GM18520 (cell line): ENCODE results near the gene KRT73.

Experiments used
- ATAC-seq: cut with Tn5 transposase; IDR thresholded peaks from one replicate; pipeline ENCODE4 v1.9.1; 2021; ENCODE audit not compliant: unreplicated experiment

The KRT73 gene

GRCh38 chr12:52646613-52647012 lies 28.3 kb upstream of the KRT73 start:
- no peak for ATAC-seq

GRCh38 chr12:52645982-52646381 lies 27.6 kb upstream of the KRT73 start:
- no peak for ATAC-seq

GRCh38 chr12:52645120-52645761 lies 26.9 kb upstream of the KRT73 start:
- ATAC-seq = no peak

DNA sequence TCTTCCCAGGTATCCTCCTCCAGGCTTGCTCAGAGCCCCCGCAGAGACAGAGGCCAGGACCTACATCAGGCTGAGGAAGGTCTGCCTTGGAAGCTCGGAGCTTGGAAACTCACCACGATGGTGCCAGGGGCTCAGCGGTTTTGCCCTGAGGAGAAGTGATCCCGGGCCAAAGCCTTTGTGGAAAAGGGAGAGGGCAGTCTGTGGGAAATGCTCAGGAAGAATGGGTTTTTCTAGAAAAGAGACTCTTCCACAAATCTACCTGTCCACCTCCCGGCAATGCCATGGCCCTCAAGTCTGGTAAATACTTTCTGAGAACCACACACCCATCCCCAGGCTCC lies 25.7 kb upstream of the KRT73 start:
- ATAC-seq = no peak

- no peak for ATAC-seq
Measured at GRCh38 chr12:52643233-52644077, 25.1 kb upstream of the KRT73 start.

GRCh38 chr12:52641468-52641867 lies 23.1 kb upstream of the KRT73 start:
- ATAC-seq = no peak

GRCh38 chr12:52637299-52637698 lies 18.9 kb upstream of the KRT73 start:
- ATAC-seq = no peak

DNA sequence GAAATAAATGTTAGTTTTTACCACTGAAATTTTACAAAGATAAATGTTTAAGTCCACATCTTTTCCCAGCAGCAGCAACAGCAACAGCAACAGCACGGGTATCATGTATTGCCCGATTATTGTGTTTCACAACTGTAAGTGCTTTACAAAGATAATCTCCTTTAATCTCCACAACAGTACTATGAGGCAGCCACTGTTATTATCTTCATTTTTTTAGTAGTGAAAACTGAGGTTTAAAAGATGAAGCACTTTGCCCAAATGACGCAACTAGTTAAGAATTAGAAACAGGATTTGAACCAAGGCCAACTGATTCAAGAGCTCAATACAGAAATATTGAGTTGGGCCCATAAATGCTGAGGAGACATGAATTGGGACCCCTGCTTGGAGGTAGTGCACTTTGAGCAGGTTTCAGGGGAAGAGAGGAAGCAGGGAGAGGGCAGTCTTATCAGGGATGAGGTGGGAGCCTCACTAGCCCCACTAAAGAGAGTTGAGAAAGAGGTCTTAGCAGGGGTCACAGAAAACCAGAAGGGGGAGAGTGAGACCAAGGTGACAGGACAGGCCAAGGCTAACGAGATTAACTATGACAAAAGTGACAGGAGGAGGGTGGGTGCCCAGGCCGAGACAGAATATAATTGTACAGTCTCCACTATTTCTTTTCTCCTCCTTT lies 18.4 kb upstream of the KRT73 start:
- ATAC-seq = no peak

- no peak for ATAC-seq
Measured at GRCh38 chr12:52636189-52636588, 17.8 kb upstream of the KRT73 start.

- no peak for ATAC-seq
Measured at GRCh38 chr12:52634266-52635056, 16.1 kb upstream of the KRT73 start.

- ATAC-seq = no peak
Measured at GRCh38 chr12:52633383-52633782, 15.0 kb upstream of the KRT73 start.

DNA sequence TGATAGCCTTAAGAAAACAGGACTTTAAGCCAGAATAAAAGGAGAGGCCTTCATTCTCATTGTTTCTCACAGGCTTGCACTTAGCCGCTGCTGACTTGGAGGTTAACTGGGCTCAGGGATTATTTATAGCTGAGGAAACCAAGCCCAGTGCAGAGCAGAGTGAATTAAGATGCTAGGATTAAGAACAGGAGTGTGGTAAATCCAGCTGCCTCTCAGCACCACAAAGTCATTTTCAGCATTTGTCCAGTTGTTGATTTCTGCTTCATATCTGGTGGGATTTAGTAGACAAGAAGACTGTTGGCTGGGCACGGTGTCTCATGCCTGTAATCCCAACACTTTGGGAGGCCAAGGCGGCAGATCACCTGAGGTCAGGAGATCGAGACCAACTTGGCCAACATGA lies 14.3 kb upstream of the KRT73 start:
- no peak for ATAC-seq

DNA sequence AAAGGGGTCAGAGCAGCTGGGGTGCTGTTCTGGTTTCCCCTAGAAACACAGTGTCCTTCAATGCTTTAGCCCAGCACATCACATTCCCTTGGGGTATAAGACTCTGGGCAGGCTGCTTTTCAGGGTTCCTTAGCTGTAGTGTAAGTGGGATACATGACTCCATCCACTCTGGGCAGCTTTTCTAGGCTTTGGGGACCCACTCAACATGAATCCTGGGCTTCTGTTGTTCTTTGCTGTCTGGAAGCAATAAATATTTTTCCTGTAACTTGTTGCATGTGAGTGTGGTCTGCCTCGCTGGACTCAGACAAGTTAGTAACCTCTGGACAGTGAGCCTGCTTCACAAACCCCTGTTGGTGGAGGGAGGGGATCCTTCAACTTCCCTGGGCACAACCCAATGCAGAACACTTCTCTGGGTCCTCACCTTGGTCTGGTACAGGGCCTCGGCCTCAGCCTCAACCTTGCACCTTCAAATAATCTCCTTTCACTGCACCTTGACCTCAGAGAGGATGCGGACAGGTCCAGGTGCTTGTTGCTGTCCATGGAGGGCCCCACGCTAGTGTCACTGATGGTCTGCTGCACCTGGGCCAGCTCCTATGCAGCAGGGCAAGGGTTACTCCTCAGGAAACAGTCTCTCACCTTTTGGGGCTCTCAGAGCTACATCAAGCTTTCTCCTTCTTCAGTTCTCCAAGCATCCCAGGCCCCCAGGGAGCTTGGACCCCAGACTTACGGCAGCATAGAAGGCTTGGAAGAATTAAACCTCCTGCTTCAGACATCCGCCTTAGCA lies 13.5 kb upstream of the KRT73 start:
- ATAC-seq = no peak

DNA sequence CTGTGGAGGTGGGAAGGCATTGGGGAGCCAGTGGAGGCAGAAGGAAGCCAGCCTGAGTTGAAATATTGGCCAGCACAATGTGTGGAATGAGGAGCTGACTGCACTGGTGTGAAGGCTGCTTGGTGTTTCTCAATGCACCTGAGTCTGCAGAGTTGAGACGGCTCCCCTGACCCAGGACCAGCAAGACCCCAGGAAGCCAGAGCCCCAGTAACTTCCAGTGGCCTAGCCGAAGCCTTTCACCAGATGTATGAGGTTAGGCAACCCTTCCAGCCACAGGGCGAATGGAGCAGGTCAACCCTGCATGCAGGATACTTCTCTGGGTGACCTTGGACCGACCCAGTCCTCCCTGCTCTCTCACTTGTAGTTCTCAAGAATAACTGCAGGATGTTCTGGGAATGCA lies 12.9 kb upstream of the KRT73 start:
- no peak for ATAC-seq

- no peak for ATAC-seq
Measured at GRCh38 chr12:52630599-52631200, 12.3 kb upstream of the KRT73 start.

DNA sequence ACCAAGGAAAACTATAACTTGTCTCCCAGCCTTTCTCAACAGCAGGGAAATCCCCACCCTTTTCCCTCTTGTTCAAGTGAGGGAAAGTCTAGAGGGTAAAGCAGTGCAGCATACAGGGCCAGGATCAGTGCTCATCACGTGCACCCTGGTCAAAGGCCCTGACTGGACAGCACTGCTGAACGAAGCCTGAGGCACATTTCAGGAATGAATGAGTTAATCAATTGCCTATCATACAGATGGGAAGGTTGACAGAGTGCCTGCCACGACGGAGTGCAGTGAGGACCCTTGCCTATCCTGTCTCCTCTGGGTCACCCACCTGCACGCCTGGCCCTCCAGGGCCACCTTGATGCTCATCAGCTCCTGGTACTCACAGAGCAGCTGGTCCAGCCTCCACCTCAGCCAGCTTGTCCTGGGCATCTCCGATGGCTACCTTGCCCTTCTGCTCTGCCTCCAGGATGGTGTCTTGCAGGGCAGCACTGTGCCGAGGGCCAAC lies 11.7 kb upstream of the KRT73 start:
- ATAC-seq = no peak

DNA sequence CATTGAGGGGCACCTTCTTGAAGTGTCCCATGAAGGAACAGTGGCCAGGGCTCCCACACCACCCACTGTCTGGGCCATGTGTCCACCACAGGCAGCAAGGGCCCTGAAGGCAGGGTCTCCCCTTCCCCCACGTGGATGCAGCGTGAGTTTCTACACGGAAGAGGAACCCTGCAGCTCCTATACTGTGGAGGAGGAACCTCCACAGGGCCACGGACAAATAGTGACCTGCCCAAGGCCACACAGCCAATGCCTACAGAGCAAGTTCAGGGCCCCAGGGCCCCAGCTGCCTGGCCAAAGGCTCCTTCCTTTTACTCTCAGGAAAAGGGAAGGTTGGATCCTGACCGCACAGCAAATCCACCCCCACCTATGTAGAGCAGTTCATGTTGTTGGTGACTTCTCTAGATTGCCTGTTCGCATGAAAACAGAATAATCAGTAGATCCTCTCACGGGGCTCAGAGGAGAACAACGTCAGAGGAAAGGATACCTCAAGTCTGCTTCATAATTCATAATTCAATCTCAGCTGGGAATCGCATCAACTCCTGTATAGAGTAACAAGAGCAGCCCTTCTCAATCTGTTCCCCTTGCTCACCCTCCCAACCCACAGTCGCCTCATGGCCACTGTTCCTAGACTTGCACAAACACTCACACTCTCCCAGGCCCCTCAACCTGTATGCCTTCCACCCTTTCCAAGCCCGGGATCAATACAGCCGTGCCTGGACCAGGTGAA lies 11.1 kb upstream of the KRT73 start:
- no peak for ATAC-seq

DNA sequence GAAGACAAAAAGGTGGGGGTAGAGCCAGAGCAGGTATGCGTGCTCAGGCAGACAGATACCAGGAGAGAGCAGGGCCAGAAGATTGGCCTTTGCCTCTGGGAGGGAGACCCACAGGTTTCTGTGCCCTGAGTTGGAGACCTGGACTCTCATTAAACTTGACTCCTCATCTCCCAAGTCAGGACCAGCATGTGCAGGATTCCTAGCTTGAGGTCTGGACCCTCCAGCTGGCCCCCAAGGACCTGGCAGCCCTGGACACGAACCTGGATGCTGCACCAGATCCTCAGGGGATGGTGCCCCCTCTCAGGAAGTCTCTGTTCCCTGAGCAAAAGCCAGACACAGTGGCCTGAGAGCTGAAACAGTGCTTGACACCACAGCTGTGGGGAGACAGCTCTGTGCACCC lies 10.5 kb upstream of the KRT73 start:
- no peak for ATAC-seq

- ATAC-seq = no peak
Measured at GRCh38 chr12:52628111-52628507, 9.8 kb upstream of the KRT73 start.
